ENCODE measurements around the gene RCAN3.
"Not testable (repeated sequence)": the region's sequence is repeated elsewhere in the genome, so short reads cannot be mapped to it uniquely, and the experiment has no call there.

RCAN3 gene

GRCh38 chr1:24491577-24492360 lies 10.9 kb upstream of the RCAN3 start:
- no peak for TF ChIP-seq CTCF (IDR thresholded peaks at IDR 0.05; ENCODE audit: borderline replicate concordance, control extremely low read depth, extremely low read depth, insufficient read depth, missing control alignments)
- in situ Hi-C loops (cut with MboI; ENCODE audit: low sequenced_read_pairs, unreplicated experiment), result no loop called here

GRCh38 chr1:24492935-24493334 lies 9.7 kb upstream of the RCAN3 start:
- in situ Hi-C loops (cut with MboI; ENCODE audit: low sequenced_read_pairs, unreplicated experiment); DNase-seq (ENCODE audit: low spot score): not testable (repeated sequence)

More at GRCh38 chr1:24491577-24492360, 10.9 kb upstream of the RCAN3 start:
- DNase-seq (ENCODE audit: low spot score), result no peak

GRCh38 chr1:24493785-24494184 lies 8.9 kb upstream of the RCAN3 start:
- DNase-seq (ENCODE audit: low spot score), result no peak
- in situ Hi-C loops (cut with MboI; ENCODE audit: low sequenced_read_pairs, unreplicated experiment), result no loop called here
- TF ChIP-seq CTCF (IDR thresholded peaks at IDR 0.05; ENCODE audit: borderline replicate concordance, control extremely low read depth, extremely low read depth, insufficient read depth, missing control alignments), result no peak

GRCh38 chr1:24498589-24498988 lies 4.0 kb upstream of the RCAN3 start:
- DNase-seq (ENCODE audit: low spot score), result no peak
- in situ Hi-C loops (cut with MboI; ENCODE audit: low sequenced_read_pairs, unreplicated experiment), result no loop called here
- TF ChIP-seq CTCF (IDR thresholded peaks at IDR 0.05; ENCODE audit: borderline replicate concordance, control extremely low read depth, extremely low read depth, insufficient read depth, missing control alignments), result no peak

GRCh38 chr1:24500448-24501048 lies 2.1 kb upstream of the RCAN3 start:
- in situ Hi-C loops (cut with MboI; ENCODE audit: low sequenced_read_pairs, unreplicated experiment), result no loop called here
- no peak for TF ChIP-seq CTCF (IDR thresholded peaks at IDR 0.05; ENCODE audit: borderline replicate concordance, control extremely low read depth, extremely low read depth, insufficient read depth, missing control alignments)
- DNase-seq (ENCODE audit: low spot score), result no peak

- TF ChIP-seq CTCF (IDR thresholded peaks at IDR 0.05; ENCODE audit: borderline replicate concordance, control extremely low read depth, extremely low read depth, insufficient read depth, missing control alignments), result peak; percentile 3
- peak; percentile 76 for DNase-seq (ENCODE audit: low spot score)
- in situ Hi-C loops (cut with MboI; ENCODE audit: low sequenced_read_pairs, unreplicated experiment), result no loop called here
Measured at GRCh38 chr1:24501371-24502064, 1.1 kb upstream of the RCAN3 start.
